HuH-7 (cell line): ENCODE results near the gene MINDY4.
A peak's percentile ranks its signal among the peaks of the same experiment; 100 is the strongest.

Experiments
- DNase-seq: peaks from one replicate; pipeline ENCODE4 v3.0.0; 2011; ENCODE audit warnings: low spot score

Gene MINDY4

GRCh38 chr7:30879139-30880124 lies 108.2 kb downstream of the MINDY4 start:
- no peak for DNase-seq

GRCh38 chr7:30880125-30880720 lies 109.0 kb downstream of the MINDY4 start:
- no peak for DNase-seq

- no peak for DNase-seq
Observed at GRCh38 chr7:30880941-30881340, 109.7 kb downstream of the MINDY4 start.

- no peak for DNase-seq
Observed at GRCh38 chr7:30881448-30881847, 110.2 kb downstream of the MINDY4 start.

GRCh38 chr7:30884881-30885280 lies 113.7 kb downstream of the MINDY4 start:
- DNase-seq: no peak

- no peak for DNase-seq
Observed at GRCh38 chr7:30886608-30887011, 115.4 kb downstream of the MINDY4 start.

GRCh38 chr7:30887464-30887872 lies 116.3 kb downstream of the MINDY4 start:
- no peak for DNase-seq

- DNase-seq: no peak
Observed at GRCh38 chr7:30888747-30889146, 117.5 kb downstream of the MINDY4 start.

- no peak for DNase-seq
Observed at GRCh38 chr7:30890226-30890625, 119.0 kb downstream of the MINDY4 start.

GRCh38 chr7:30893357-30893756 lies 122.1 kb downstream of the MINDY4 start:
- DNase-seq: no peak

- no peak for DNase-seq
Observed at GRCh38 chr7:30894009-30894408, 122.8 kb downstream of the MINDY4 start.

- DNase-seq: no peak
Observed at GRCh38 chr7:30894866-30895605, 123.8 kb downstream of the MINDY4 start.

GRCh38 chr7:30896036-30896435 lies 124.8 kb downstream of the MINDY4 start:
- DNase-seq: peak; percentile 52

- peak; percentile 52 for DNase-seq
Observed at GRCh38 chr7:30896783-30897637, 125.8 kb downstream of the MINDY4 start.

GRCh38 chr7:30897770-30898169 lies 126.6 kb downstream of the MINDY4 start:
- DNase-seq: no peak

GRCh38 chr7:30898411-30898810 lies 127.2 kb downstream of the MINDY4 start:
- no peak for DNase-seq

GRCh38 chr7:30899066-30899465 lies 127.8 kb downstream of the MINDY4 start:
- no peak for DNase-seq

GRCh38 chr7:30899630-30900029 lies 128.4 kb downstream of the MINDY4 start:
- DNase-seq: no peak

- no peak for DNase-seq
Observed at GRCh38 chr7:30900053-30900452, 128.8 kb downstream of the MINDY4 start.

- DNase-seq: no peak
Observed at GRCh38 chr7:30900803-30901362, 129.7 kb downstream of the MINDY4 start.

- no peak for DNase-seq
Observed at GRCh38 chr7:30901856-30902255, 130.6 kb downstream of the MINDY4 start.
